ENCODE measurements around the gene DYSF.

DNA sequence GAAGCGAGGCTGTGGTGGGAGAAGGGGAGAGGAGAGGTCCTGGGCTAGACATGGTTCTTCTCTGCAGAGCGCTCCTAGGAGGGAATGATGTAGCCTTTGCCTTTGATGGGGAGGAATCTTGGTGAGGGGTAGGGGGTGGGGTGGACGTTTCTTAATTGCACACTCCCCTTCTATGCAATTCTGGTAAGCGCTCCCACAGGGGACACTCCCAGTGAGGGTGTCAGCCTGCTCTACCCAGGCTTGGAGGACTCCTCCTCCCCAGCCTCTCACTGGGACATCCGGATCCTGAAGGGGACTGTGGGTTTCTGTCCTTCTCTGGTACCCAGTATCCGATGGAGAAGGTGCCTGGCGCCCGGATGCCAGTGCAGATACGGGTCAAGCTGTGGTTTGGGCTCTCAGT, 114.3 kb downstream of the DYSF start:
- TF ChIP-seq, protein P1, sequence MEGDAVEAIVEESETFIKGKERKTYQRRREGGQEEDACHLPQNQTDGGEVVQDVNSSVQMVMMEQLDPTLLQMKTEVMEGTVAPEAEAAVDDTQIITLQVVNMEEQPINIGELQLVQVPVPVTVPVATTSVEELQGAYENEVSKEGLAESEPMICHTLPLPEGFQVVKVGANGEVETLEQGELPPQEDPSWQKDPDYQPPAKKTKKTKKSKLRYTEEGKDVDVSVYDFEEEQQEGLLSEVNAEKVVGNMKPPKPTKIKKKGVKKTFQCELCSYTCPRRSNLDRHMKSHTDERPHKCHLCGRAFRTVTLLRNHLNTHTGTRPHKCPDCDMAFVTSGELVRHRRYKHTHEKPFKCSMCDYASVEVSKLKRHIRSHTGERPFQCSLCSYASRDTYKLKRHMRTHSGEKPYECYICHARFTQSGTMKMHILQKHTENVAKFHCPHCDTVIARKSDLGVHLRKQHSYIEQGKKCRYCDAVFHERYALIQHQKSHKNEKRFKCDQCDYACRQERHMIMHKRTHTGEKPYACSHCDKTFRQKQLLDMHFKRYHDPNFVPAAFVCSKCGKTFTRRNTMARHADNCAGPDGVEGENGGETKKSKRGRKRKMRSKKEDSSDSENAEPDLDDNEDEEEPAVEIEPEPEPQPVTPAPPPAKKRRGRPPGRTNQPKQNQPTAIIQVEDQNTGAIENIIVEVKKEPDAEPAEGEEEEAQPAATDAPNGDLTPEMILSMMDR (conservative IDR thresholded peaks at IDR 0.05; ENCODE audit: low read length), result no peak
- TF ChIP-seq EZH2phosphoT487 (IDR thresholded peaks at IDR 0.05; ENCODE audit: borderline replicate concordance), result no peak
